Fibroblast of lung (primary cell): ENCODE measurements around the gene DIAPH3.

Source experiments
- EZH2 ChIP-seq: IDR thresholded peaks from 2 replicates; pipeline ENCODE4 v1.5.1; 2012; ENCODE audit warnings: low read length, control low read depth, mild to moderate bottlenecking; ENCODE audit errors: missing control alignments
- TF ChIP-seq, protein P1 (sequence below), 2 donors: IDR thresholded peaks in 1 of 2; conservative IDR thresholded peaks in 1 of 2; 1 replicate in 1 of 2; 2 replicates in 1 of 2; pipeline ENCODE4 v1.5.1; 2011 to 2012; ENCODE audit warnings: low read length in 2 of 2, control low read depth in 1 of 2, inconsistent platforms in 1 of 2, low read depth in 1 of 2, mild to moderate bottlenecking in 1 of 2

DNA sequence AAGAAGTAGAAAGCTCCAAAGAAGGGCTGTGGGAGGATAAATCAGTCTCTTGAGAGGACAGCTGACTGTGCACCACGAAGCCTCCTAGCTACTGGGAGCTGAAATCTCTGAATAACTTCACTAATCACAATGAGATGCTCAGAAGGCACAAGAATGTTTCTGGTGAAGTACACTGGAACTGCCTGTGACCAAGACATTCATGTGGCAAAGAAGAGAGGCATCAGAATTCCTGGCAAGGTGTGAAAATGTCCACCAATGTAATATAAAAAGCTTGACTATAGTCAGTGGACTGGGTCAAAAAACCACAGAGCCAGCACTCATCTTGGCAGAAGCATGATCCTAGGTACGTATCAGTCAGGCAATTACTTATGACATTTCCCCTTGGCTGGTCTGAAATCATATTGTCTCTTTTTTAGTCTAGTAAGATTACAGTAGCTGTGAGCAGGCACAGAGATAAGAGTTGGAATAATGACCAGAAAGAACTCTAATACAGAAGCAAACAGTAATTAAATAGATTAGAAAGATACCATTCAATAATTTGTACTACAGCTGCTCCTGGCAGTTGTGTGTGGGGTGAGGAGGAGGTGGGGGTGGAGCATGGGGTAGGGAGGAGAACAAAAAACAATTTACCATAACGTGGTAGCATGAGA is 434.7 kb downstream of the DIAPH3 start:
- TF ChIP-seq, protein P1, sequence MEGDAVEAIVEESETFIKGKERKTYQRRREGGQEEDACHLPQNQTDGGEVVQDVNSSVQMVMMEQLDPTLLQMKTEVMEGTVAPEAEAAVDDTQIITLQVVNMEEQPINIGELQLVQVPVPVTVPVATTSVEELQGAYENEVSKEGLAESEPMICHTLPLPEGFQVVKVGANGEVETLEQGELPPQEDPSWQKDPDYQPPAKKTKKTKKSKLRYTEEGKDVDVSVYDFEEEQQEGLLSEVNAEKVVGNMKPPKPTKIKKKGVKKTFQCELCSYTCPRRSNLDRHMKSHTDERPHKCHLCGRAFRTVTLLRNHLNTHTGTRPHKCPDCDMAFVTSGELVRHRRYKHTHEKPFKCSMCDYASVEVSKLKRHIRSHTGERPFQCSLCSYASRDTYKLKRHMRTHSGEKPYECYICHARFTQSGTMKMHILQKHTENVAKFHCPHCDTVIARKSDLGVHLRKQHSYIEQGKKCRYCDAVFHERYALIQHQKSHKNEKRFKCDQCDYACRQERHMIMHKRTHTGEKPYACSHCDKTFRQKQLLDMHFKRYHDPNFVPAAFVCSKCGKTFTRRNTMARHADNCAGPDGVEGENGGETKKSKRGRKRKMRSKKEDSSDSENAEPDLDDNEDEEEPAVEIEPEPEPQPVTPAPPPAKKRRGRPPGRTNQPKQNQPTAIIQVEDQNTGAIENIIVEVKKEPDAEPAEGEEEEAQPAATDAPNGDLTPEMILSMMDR (conservative IDR thresholded peaks at IDR 0.05 in 1 of 2, IDR thresholded peaks at IDR 0.05 in 1 of 2; ENCODE audit: low read depth in 1 of 2, low read length in 2 of 2), result no peak
- TF ChIP-seq EZH2, result no peak
